Measurements from ENCODE around the gene CNNM2.

CNNM2 gene

GRCh38 chr10:103083977-103084320 lies 165.9 kb downstream of the CNNM2 start:
- DNase-seq (ENCODE audit: low read depth, low spot score) = no peak
- H3K4me3 ChIP-seq (ENCODE audit: low read length) = no peak overlapping the region

- H3K4me3 ChIP-seq (ENCODE audit: low read length) = no peak overlapping the region
- DNase-seq (ENCODE audit: low read depth, low spot score) = no peak
Measured at GRCh38 chr10:103086261-103086660, 168.2 kb downstream of the CNNM2 start.

- no peak overlapping the region for H3K4me3 ChIP-seq (ENCODE audit: low read length)
- DNase-seq (ENCODE audit: low read depth, low spot score) = no peak
Measured at GRCh38 chr10:103086799-103087198, 168.7 kb downstream of the CNNM2 start.

- no peak overlapping the region for H3K4me3 ChIP-seq (ENCODE audit: low read length)
- no peak for DNase-seq (ENCODE audit: low read depth, low spot score)
Measured at GRCh38 chr10:103089493-103089892, 171.4 kb downstream of the CNNM2 start.

GRCh38 chr10:103090911-103091310 lies 172.8 kb downstream of the CNNM2 start:
- no peak for DNase-seq (ENCODE audit: low read depth, low spot score)
- H3K4me3 ChIP-seq (ENCODE audit: low read length) = no peak overlapping the region

- no peak for DNase-seq (ENCODE audit: low read depth, low spot score)
- no peak overlapping the region for H3K4me3 ChIP-seq (ENCODE audit: low read length)
Measured at GRCh38 chr10:103095005-103095404, 176.9 kb downstream of the CNNM2 start.

- no peak overlapping the region for H3K4me3 ChIP-seq (ENCODE audit: low read length)
- DNase-seq (ENCODE audit: low read depth, low spot score) = no peak
Measured at GRCh38 chr10:103096130-103096529, 178.0 kb downstream of the CNNM2 start.

- no peak for DNase-seq (ENCODE audit: low read depth, low spot score)
- H3K4me3 ChIP-seq (ENCODE audit: low read length) = no peak overlapping the region
Measured at GRCh38 chr10:103098240-103098639, 180.1 kb downstream of the CNNM2 start.

GRCh38 chr10:103100620-103101019 lies 182.5 kb downstream of the CNNM2 start:
- no peak for DNase-seq (ENCODE audit: low read depth, low spot score)
- no peak overlapping the region for H3K4me3 ChIP-seq (ENCODE audit: low read length)

GRCh38 chr10:103102195-103102594 lies 184.1 kb downstream of the CNNM2 start:
- DNase-seq (ENCODE audit: low read depth, low spot score) = no peak
- H3K4me3 ChIP-seq (ENCODE audit: low read length) = no peak overlapping the region

- no peak for DNase-seq (ENCODE audit: low read depth, low spot score)
Measured at GRCh38 chr10:103103989-103104388, 185.9 kb downstream of the CNNM2 start.

GRCh38 chr10:103104721-103105120 lies 186.6 kb downstream of the CNNM2 start:
- H3K4me3 ChIP-seq (ENCODE audit: low read length) = no peak overlapping the region
- DNase-seq (ENCODE audit: low read depth, low spot score) = no peak

More at GRCh38 chr10:103103989-103104388, 185.9 kb downstream of the CNNM2 start:
- no peak overlapping the region for H3K4me3 ChIP-seq (ENCODE audit: low read length)

- no peak for DNase-seq (ENCODE audit: low read depth, low spot score)
- H3K4me3 ChIP-seq (ENCODE audit: low read length) = no peak overlapping the region
Measured at GRCh38 chr10:103105462-103105861, 187.4 kb downstream of the CNNM2 start.

- H3K4me3 ChIP-seq (ENCODE audit: low read length) = no peak overlapping the region
- DNase-seq (ENCODE audit: low read depth, low spot score) = no peak
Measured at GRCh38 chr10:103106539-103106938, 188.4 kb downstream of the CNNM2 start.

- no peak for DNase-seq (ENCODE audit: low read depth, low spot score)
- no peak overlapping the region for H3K4me3 ChIP-seq (ENCODE audit: low read length)
Measured at GRCh38 chr10:103109821-103110220, 191.7 kb downstream of the CNNM2 start.

- no peak overlapping the region for H3K4me3 ChIP-seq (ENCODE audit: low read length)
- no peak for DNase-seq (ENCODE audit: low read depth, low spot score)
Measured at GRCh38 chr10:103110407-103110806, 192.3 kb downstream of the CNNM2 start.

- H3K4me3 ChIP-seq (ENCODE audit: low read length) = no peak overlapping the region
- peak; percentile 57 for DNase-seq (ENCODE audit: low read depth, low spot score)
Measured at GRCh38 chr10:103111031-103111917, 193.2 kb downstream of the CNNM2 start.

- no peak overlapping the region for H3K4me3 ChIP-seq (ENCODE audit: low read length)
- DNase-seq (ENCODE audit: low read depth, low spot score) = no peak
Measured at GRCh38 chr10:103111918-103112877, 194.1 kb downstream of the CNNM2 start.

GRCh38 chr10:103114876-103115275 lies 196.8 kb downstream of the CNNM2 start:
- H3K4me3 ChIP-seq (ENCODE audit: low read length) = no peak overlapping the region
- no peak for DNase-seq (ENCODE audit: low read depth, low spot score)

GRCh38 chr10:103117247-103117646 lies 199.2 kb downstream of the CNNM2 start:
- H3K4me3 ChIP-seq (ENCODE audit: low read length) = no peak overlapping the region
- DNase-seq (ENCODE audit: low read depth, low spot score) = no peak

All from Jurkat, Clone E6-1 (cell line).